D721Med (cell line): ENCODE measurements around the gene ASIC1.

ENCODE experiments used
- DNase-seq: peaks from one replicate; pipeline ENCODE4 v3.0.0; 2011; ENCODE audit warnings: low spot score; ENCODE audit not compliant: insufficient read length
- FAIRE-seq: peaks from 2 replicates; lab custom pipeline; 2011; peaks lifted over from hg19 to GRCh38; lab: Jason Lieb, UNC
- CTCF ChIP-seq: IDR thresholded peaks from 2 replicates; pipeline ENCODE4 v1.5.1; 2012; ENCODE audit warnings: mild to moderate bottlenecking, control low read depth; ENCODE audit not compliant: insufficient read depth; ENCODE audit errors: missing control alignments

ASIC1 gene

DNA sequence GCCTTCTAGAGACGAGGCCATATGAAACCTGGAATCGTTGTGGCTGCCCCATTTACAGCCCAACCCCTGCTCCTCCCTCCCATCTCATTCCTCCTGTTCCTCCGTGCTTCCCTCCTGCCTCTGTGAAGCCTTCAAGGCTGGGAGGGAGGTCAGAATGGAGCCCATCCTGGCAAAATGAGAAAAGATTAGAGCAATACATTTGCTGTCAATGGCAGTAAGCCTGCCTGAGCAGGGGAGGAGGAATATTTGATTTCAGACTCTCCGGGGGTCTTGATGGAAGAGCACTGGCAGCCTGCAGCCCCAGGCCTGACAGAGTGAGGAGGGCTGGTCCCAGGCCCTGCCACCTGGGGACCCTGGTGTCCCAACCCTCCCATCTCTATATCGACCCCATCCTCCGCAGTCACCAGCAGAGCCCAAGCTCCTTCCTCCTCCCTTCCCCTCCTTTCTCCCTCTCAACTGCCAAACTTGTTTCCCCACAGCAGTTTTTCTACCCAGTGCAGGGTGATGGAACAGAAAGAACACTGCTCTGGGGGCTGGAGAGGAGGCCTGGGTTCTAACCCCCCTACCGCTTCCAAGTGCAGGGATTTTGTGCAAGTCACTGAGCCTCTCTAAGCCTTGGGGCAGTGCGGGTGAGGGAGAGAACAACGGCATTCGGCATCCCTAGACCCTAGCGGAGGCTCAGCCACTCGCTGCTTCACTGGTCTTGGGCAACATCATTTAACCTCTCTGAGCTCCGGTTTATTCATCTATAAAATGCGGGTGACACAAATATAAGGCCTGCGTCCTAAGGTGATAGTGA, 16.1 kb upstream of the ASIC1 start:
- TF ChIP-seq CTCF = no peak
- no peak for DNase-seq
- FAIRE-seq = no peak

GRCh38 chr12:50041962-50042361, 15.4 kb upstream of the ASIC1 start:
- DNase-seq = no peak
- no peak for TF ChIP-seq CTCF
- FAIRE-seq = no peak

GRCh38 chr12:50042693-50043092, 14.7 kb upstream of the ASIC1 start:
- no peak for TF ChIP-seq CTCF
- no peak for FAIRE-seq
- DNase-seq = no peak

GRCh38 chr12:50043308-50043707, 14.1 kb upstream of the ASIC1 start:
- FAIRE-seq = no peak
- no peak for TF ChIP-seq CTCF
- DNase-seq = no peak

DNA sequence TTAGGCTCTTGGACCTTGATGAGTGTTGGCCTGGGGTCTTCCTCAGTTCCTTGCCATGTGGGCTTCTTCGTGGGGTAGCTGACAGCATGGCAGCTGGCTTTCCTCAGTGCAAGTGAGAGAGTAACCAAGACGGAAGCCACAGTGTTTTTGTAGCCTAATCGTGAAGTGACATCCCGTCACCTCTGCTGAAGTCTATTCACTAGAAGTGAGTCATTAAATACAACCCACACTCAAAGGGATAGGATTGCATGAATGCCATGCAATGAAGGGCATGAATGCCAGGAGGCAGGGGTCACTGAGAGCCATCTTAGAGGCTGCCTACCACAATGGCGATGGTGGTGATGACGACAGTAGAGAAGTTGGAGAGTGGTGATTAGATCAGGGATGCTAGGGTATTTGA, 13.5 kb upstream of the ASIC1 start:
- FAIRE-seq (no peak), DNase-seq (no peak)
- TF ChIP-seq CTCF = no peak

- FAIRE-seq (no peak), DNase-seq (no peak)
- no peak for TF ChIP-seq CTCF
These were observed 9.6 kb upstream of the ASIC1 start for GRCh38 chr12:50047693-50048250.

GRCh38 chr12:50049254-50050118, 7.9 kb upstream of the ASIC1 start:
- no peak for TF ChIP-seq CTCF
- DNase-seq (no peak), FAIRE-seq (no peak)
